Eye (tissue), 1 donor: Measurements from ENCODE around the gene COL4A1.

Experiments used
- DNase-seq: peaks from one replicate; pipeline ENCODE4 v3.0.0-alpha.2; 2015

Gene COL4A1

DNA sequence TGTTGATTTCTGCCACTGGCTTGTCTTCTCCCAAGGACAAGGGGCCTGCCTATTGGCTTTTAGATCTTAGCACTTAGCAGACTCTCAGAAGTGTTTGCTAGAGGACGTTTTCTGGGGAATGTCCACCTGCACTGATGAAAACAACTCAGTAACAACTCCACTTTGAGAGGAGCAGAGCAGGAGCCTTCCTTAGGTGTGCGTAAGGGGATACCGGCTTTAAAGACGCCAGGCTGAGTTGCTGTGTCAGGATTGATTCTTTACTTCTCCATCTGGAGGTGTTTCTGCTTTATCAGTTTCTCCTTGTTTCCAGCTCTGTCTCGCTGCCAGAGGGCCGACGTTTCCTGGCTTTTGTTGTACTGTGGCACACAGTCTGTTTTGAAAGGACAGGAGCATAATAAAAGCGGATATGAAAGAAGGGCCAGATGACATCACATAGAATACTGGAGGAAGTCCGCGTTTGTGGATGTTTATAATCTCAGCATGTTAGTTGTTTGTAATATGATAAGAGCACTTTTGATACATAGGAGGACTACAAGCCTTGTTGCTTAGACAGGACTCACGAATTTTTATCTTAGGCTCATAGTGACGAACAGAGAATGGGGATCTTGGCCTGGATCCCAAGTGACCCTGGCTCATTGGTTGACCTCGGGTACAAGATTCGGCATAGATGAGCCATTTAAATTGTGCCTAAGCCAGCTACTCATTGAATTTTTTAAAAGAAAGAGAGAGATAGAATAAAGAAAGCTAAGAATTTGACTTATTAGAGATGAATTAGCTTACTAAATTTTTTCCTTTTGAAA, 34.7 kb upstream of the COL4A1 start:
- no peak for DNase-seq

DNA sequence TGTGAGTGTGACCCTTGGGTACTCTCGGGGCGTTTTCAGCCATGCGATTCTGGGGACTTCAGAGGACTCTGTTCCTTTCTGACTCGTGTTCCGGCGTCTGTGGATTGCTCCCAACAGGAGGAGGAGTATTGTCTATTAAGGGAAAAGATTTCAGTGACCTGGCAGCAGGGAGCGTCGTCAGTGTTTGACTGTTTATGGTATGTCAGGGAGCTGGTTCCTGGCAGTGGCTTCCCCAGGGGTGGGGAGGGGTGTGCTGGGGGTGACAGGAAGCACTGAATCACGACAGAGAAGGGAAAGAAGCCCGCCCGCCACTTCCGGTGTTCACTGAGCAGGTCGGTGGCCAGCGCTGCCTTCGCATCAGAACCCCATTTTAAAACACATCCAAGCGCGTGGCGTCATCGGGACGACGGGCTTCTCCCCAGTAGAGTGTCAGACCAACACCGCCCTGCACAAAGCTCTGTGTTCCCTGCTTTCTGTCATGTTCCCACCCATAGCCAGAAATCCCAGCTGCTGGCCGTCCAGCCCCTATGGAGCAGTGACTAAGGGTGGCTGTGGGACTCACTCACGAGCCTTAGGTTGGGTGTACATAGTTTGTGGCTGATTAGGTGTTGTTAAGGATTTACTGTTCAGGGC, 34.0 kb upstream of the COL4A1 start:
- DNase-seq = no peak

GRCh38 chr13:110339975-110340550, 33.1 kb upstream of the COL4A1 start:
- no peak for DNase-seq

GRCh38 chr13:110339263-110339662, 32.3 kb upstream of the COL4A1 start:
- DNase-seq = no peak

GRCh38 chr13:110338441-110339101, 31.6 kb upstream of the COL4A1 start:
- peak; percentile 70 for DNase-seq

DNA sequence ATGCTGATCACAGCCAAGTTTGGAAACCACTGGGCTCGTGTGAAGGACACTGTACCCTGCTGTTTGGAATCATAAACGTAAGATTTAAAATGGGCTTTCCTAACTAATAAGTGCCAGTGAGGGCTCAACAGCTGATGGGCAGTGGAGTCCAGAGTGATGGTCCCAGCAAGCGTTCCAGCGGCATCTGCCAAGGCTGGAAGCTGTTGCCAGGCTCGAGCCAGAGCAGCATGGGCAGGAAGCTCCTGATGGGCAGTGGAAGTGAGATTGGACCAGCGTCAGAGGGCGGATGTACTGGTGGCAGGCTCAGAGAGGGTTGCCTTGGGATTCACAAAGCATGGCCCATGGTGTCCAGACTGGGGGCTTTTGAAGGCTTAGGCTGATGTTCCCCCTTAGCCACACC, 30.3 kb upstream of the COL4A1 start:
- no peak for DNase-seq

GRCh38 chr13:110336681-110337080, 29.7 kb upstream of the COL4A1 start:
- no peak for DNase-seq

DNA sequence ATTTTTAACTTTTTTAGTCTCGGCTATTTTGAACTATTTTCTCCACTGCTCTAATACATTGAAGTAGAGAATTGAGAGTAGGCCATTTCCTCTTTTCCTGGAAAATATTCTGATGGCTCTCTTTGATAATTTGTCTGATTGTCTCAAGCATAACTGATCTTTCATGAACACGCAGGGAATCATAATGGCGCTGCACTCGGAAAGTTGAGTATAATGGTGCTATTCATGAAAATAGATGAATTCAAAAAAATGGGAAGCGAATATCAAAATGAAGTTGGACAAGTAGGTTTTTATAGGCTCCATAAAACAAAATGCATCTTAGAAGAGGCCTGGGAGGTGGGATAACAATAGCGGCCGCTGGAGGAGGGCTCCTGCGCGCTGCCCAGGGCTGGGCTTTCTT, 29.2 kb upstream of the COL4A1 start:
- DNase-seq = no peak

GRCh38 chr13:110334841-110335490, 28.0 kb upstream of the COL4A1 start:
- DNase-seq = no peak

DNA sequence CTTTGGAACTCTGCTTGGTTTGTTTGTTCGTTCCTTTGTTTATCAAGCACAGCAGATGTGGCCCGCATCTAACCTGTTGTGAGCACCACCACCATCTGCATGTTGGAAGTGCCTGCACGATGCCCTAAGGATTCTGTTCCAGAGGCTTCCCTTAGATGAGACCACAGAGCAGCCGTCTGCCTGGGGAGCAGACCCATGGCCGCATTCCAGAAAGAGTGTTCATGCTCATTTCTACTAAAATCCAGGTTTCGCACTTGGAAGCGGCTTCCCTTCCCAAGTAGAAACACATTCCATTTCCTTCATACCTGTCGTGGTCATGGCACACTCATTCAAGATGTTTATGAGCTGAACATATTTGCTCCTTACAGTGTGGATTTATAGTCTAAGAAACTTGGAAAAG, 27.3 kb upstream of the COL4A1 start:
- no peak for DNase-seq

GRCh38 chr13:110333837-110334236, 26.9 kb upstream of the COL4A1 start:
- DNase-seq = no peak

- DNase-seq = no peak
Observed at GRCh38 chr13:110332750-110333149, 25.8 kb upstream of the COL4A1 start.

GRCh38 chr13:110331362-110331761, 24.4 kb upstream of the COL4A1 start:
- no peak for DNase-seq

- DNase-seq = peak; percentile 84
Observed at GRCh38 chr13:110330491-110331011, 23.6 kb upstream of the COL4A1 start.

- peak; percentile 84 for DNase-seq
Observed at GRCh38 chr13:110329798-110330461, 23.0 kb upstream of the COL4A1 start.

- DNase-seq = no peak
Observed at GRCh38 chr13:110329258-110329657, 22.3 kb upstream of the COL4A1 start.

DNA sequence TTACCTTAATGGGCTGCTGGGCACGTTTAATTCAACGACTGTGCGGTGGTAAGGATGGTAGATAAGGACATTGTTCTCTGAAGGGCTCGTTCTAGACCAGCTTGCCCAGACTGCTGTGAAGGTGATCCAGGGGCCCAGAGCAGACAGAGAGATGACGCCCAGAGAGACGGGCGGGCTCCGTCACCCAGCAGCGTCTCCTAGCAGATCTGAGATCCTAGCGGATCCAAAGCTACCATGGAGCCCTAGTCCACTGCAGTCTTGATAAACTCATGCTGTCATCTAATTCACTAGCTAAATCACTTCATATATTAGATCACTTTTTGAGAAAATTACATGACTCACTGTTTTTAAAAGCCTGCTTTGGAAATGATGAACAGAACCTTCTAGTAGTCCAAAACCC, 21.6 kb upstream of the COL4A1 start:
- no peak for DNase-seq

GRCh38 chr13:110327051-110327721, 20.2 kb upstream of the COL4A1 start:
- peak; percentile 61 for DNase-seq

DNA sequence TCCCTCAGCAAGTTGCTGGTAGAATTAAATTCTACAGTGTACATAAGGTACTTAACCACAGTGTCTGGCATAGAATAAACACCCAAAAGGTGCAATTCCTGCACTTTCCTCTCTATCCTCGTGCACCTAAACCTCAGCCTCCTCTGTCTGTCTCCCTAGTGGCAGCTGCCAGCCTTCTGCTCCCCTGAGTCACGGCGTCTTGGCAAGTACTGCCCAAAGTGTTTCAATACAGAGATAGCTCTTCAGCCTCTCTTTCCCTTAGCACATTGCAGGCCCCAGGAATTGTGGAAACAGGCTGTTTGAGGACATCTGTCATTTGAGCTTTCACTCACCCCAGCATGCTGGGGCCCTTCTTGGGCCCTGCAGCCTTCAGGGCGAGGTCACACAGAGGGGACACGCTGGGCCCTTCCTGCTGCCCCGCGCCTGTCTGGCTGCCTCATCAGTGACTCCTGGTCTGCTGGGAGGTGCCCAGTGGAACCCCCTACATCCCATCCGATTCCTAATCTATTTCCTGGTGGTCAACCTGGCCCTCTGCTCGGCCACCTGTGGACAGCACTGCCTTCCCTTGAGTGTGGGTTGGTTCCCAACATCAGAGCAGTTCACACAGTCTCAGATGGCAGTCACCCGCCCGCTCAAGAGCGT, 19.4 kb upstream of the COL4A1 start:
- peak; percentile 33 for DNase-seq

DNA sequence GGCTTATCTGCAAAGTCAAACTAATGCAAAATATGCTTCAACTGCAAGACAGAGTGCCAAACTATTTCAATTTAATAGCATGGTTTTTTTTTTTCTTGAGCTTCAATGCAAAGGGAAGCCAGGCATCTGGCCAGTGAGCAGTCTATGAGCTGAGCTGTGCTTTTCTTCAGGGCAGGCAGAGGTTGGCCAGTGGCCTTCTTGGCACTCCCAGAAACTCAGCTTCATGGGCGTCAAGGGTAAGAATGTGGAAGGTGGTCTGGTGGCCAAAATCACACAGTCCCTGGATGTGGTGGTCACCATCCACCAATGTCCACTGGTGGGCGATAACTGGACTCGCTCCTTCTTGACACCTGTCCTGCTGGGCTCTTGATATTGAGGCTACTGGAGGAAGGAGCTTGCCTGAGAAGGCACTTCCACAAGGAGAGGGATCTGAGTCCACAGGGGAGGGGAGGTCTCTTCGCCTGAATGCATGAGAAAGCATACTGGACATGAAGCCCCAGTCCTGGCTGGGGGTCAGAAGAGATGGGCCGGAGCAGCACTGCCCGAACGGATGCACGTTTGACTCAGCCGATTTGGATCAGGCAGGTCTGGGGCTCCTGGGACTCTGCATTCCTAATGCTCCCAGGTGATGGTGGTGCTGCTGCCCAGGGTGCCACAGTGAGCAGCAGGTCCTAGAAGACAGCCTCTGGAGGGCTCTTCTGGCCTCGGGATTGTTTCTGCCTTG, 17.2 kb upstream of the COL4A1 start:
- DNase-seq = no peak
